ENCODE results near the gene GBGT1. TPM values are rescaled to one million over a fixed set of nuclear protein-coding genes. Genes with fewer than 3 reads are reported as not detected.
A peak's percentile ranks its signal among the peaks of the same experiment; 100 is the strongest.

The GBGT1 gene
- total and polyA plus RNA-seq, 2 of the 4 experiments (the other 2 are of a cell fraction), result 1.8 to 3.2 TPM

- H2AK5ac ChIP-seq (ENCODE audit: low read depth, low read length), result 0 out of 2 replicates have a peak overlapping the region, but pooled peaks have one; percentile 17
- TF ChIP-seq RFX5 (IDR thresholded peaks at IDR 0.05; ENCODE audit: low read depth, low read length), result no peak
- no peak for TF ChIP-seq RAD21 (IDR thresholded peaks at IDR 0.05; ENCODE audit: low read length)
- TF ChIP-seq RCOR1 (IDR thresholded peaks at IDR 0.05; ENCODE audit: insufficient replicate concordance, low read length), result no peak
- no peak for TF ChIP-seq SMC3 (IDR thresholded peaks at IDR 0.05; ENCODE audit: low read depth, low read length)
- no peak for TF ChIP-seq MAFK (IDR thresholded peaks at IDR 0.05; ENCODE audit: low read depth, low read length)
- no peak for TF ChIP-seq USF2 (IDR thresholded peaks at IDR 0.05; ENCODE audit: low read depth, low read length)
- TF ChIP-seq BHLHE40 (IDR thresholded peaks at IDR 0.05; ENCODE audit: low read depth, low read length), result no peak
- no peak for TF ChIP-seq POLR2A (IDR thresholded peaks at IDR 0.05; ENCODE audit: low read depth, low read length)
- peak; percentile 20; the same call in 1 of the 2 replicates for TF ChIP-seq FOS (IDR thresholded peaks at IDR 0.05; ENCODE audit: low read depth, low read length)
- peaks cover 58% of the 10 kb centered on the region for H4K20me1 ChIP-seq (ENCODE audit: insufficient read depth, low read length)
- no peaks in the 10 kb centered on the region for H3K9me3 ChIP-seq (ENCODE audit: control insufficient read depth, insufficient read depth, low read length)
- dilution Hi-C loops (cut with HindIII; ENCODE audit: low sequenced_read_pairs, unreplicated experiment), result no loop called here
- no peak overlapping the region for H2BK5ac ChIP-seq (ENCODE audit: low read depth, low read length, poor library complexity, severe bottlenecking)
- H3K9me1 ChIP-seq (ENCODE audit: insufficient read depth, low read length), result peaks cover 28% of the 10 kb centered on the region
- H3K23ac ChIP-seq (ENCODE audit: low read depth, low read length), result 0 out of 2 replicates have a peak overlapping the region, but pooled peaks have one; percentile 20
- H3K9ac ChIP-seq (ENCODE audit: low read depth, low read length), result no peak overlapping the region
- no peak overlapping the region for H2AK9ac ChIP-seq (replicated peaks; ENCODE audit: low read depth, low read length, poor library complexity)
- no peaks in the 10 kb centered on the region for H3K27me3 ChIP-seq (ENCODE audit: control insufficient read depth, insufficient read depth, low read length)
- intact Hi-C loops (cut with micrococcal nuclease), result no loop called here
- no peak overlapping the region for H3K27ac ChIP-seq (ENCODE audit: insufficient read depth, low read length)
- peaks cover 31 to 53% of the 10 kb centered on the region in 2 experiments for H3K79me1 ChIP-seq (ENCODE audit: low read depth in 1 of 2, low read length in 2 of 2)
- H4K5ac ChIP-seq (ENCODE audit: low read depth, low read length), result 0 out of 2 replicates have a peak overlapping the region, but pooled peaks have one; percentile 2
- no peak overlapping the region for H4K91ac ChIP-seq (ENCODE audit: insufficient read depth, low read depth, low read length)
- no peak overlapping the region for H2BK20ac ChIP-seq (ENCODE audit: low read depth, low read length)
- peak overlapping the region; percentile 12 for H2AFZ ChIP-seq (replicated peaks; ENCODE audit: low read length, poor library complexity)
- POLR2A ChIA-PET (ENCODE audit: unreplicated experiment), result no interaction called here
- H3K14ac ChIP-seq (replicated peaks; ENCODE audit: low read depth, low read length), result no peak overlapping the region
- no peak overlapping the region for H2BK120ac ChIP-seq (ENCODE audit: low read depth, low read length)
- no peak overlapping the region for H3K4me3 ChIP-seq (ENCODE audit: insufficient read depth, low read depth, low read length)
- H2BK15ac ChIP-seq (ENCODE audit: low read depth, low read length), result no peak overlapping the region
- in situ Hi-C loops (cut with MboI; ENCODE audit: low sequenced_read_pairs), result no loop called here
- H3K4me2 ChIP-seq (ENCODE audit: low read depth, low read length), result peak overlapping the region; percentile 42; the same call in 1 of the 2 replicates
- H3K18ac ChIP-seq (ENCODE audit: low read depth, low read length), result no peak overlapping the region
- CTCF ChIA-PET, result interaction anchor here (0.6 kb wide), 1 partner anchor 659 kb away, joined by 7 read pairs; no protein-coding TSS in a partner anchor
- peaks cover 26% of the 10 kb centered on the region for H3K4me1 ChIP-seq (ENCODE audit: control insufficient read depth, insufficient read depth, low read length)
- WGBS, 2 experiments (ENCODE audit: extremely low coverage in 2 of 2, insufficient read length in 1 of 2), result 88% methylated on average over 4 of the region's 19 CpGs; no CpG with 5 or more reads in 1 of the 2 experiments
- peak overlapping the region; percentile 28; the same call in 1 of the 2 replicates for H3K4ac ChIP-seq (ENCODE audit: low read depth, low read length)
- ATAC-seq (ENCODE audit: low read depth) (peak; percentile 3; the same call in 1 of the 2 replicates), DNase-seq (peak; percentile 45)
- H3K36me3 ChIP-seq (ENCODE audit: control insufficient read depth, insufficient read depth, low read length), result peaks cover 2% of the 10 kb centered on the region; the same call in 1 of the 2 replicates
- H4K8ac ChIP-seq (ENCODE audit: low read depth in 2 of 2, low read length in 2 of 2), result peak overlapping the region in 1 of 2 experiments; percentile 30; a peak in 2 of 4 replicates
- BruUV-seq (replicated peaks), result no TSS peak
- H3K56ac ChIP-seq (ENCODE audit: extremely low read depth, insufficient read depth, low read length), result no peak overlapping the region
These were observed 40.6 kb downstream of the GBGT1 start for GRCh38 chr9:133122935-133123611.
